Measurements from ENCODE around the gene ABCA2. TPM values are rescaled to one million over a fixed set of nuclear protein-coding genes. Genes with fewer than 3 reads are reported as not detected.

Gene ABCA2
- total RNA-seq, 1 donor from 2014 or later, result 13.6 TPM

- no peak for DNase-seq
Observed at GRCh38 chr9:136995772-136996311, 32.2 kb downstream of the ABCA2 start.

GRCh38 chr9:136995362-136995761, 32.7 kb downstream of the ABCA2 start:
- DNase-seq, result no peak

GRCh38 chr9:136994888-136995230, 33.2 kb downstream of the ABCA2 start:
- no peak for DNase-seq

GRCh38 chr9:136994180-136994887, 33.7 kb downstream of the ABCA2 start:
- no peak for DNase-seq

- no peak for DNase-seq
Observed at GRCh38 chr9:136992819-136993369, 35.1 kb downstream of the ABCA2 start.

GRCh38 chr9:136991993-136992818, 35.8 kb downstream of the ABCA2 start, which contains the start of gene PAXX:
PAXX (plus strand) TSS chr9:136992422; CDS start chr9:136992444, 22 bp downstream.
- peak; percentile 74 for DNase-seq

GRCh38 chr9:136990242-136990911, 37.7 kb downstream of the ABCA2 start:
- no peak for DNase-seq

GRCh38 chr9:136988872-136989271, 39.2 kb downstream of the ABCA2 start:
- no peak for DNase-seq

- no peak for DNase-seq
Observed at GRCh38 chr9:136985853-136986252, 42.2 kb downstream of the ABCA2 start.

GRCh38 chr9:136985027-136985602, 42.9 kb downstream of the ABCA2 start:
- no peak for DNase-seq

GRCh38 chr9:136984464-136985026, 43.5 kb downstream of the ABCA2 start:
- DNase-seq, result no peak

- DNase-seq, result no peak
Observed at GRCh38 chr9:136983656-136984314, 44.3 kb downstream of the ABCA2 start.

GRCh38 chr9:136983167-136983566, 44.9 kb downstream of the ABCA2 start:
- DNase-seq, result no peak

GRCh38 chr9:136982232-136983051, 45.6 kb downstream of the ABCA2 start, which contains the start of gene LCNL1:
LCNL1 (plus strand) TSS chr9:136982993; CDS start chr9:136983587, 594 bp downstream.
- no peak for DNase-seq

- DNase-seq, result no peak
Observed at GRCh38 chr9:136981588-136982231, 46.3 kb downstream of the ABCA2 start.

GRCh38 chr9:136980669-136981478, 47.2 kb downstream of the ABCA2 start:
- DNase-seq, result no peak

- no peak for DNase-seq
Observed at GRCh38 chr9:136979769-136980587, 48.1 kb downstream of the ABCA2 start.
